ENCODE results near the gene SHISA8. TPM values are rescaled to one million over a fixed set of nuclear protein-coding genes. Genes with fewer than 3 reads are reported as not detected.

SHISA8 gene
- total RNA-seq, 2 experiments from 2014 or later, result 0.74 TPM; not detected in 1

DNA sequence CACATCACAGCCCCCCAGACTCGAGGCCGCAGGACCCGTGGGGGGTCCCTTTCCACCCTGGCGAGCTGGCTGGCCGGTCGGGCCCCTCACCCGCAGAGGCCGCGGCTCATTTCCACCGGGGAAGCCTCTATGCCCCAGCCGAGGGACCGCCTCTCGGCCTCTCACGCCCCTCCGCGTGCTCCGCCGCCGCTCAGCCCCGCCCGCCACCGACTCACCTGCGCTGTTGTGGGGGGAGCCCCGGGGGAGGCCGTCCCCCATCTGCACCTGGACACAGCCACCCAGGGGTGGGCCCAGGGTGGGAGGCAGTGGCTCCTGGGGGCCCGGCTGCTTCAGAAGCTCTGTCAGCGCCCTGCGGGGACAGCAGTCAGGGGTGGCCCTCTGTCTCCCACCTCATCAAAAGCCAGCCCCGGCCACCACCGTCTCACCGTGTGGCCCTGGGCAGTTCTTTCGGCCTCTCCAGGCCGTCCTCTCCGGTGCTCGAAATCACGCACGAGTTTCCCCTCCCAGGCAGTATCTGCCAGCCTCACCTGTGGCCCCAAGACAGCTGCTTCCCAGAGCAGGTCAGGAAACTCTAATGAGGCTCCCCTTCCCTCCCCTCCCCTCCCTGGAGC, 3.8 kb downstream of the SHISA8 start:
- Histone ChIP-seq H2AFZ (ENCODE audit: low read length) (no peak overlapping the region), H3K27ac (ENCODE audit: low read depth, low read length, poor library complexity, severe bottlenecking) (no peak overlapping the region), H3K4me3 (ENCODE audit: low read depth, low read length, poor library complexity, severe bottlenecking) (no peak overlapping the region), H4K20me1 (ENCODE audit: insufficient read depth, low read length) (0 out of 2 replicates have a peak, but pooled peaks cover 3% of the 10 kb centered on the region), H3K36me3 (ENCODE audit: insufficient read depth, low read length) (peaks cover 19% of the 10 kb centered on the region), H3K9me2 (ENCODE audit: insufficient read depth, low read length) (no peaks in the 10 kb centered on the region), H3K9me3 (ENCODE audit: low read length) (no peaks in the 10 kb centered on the region), H3K79me2 (ENCODE audit: insufficient read depth, low read depth, low read length) (no peaks in the 10 kb centered on the region), H3K4me2 (ENCODE audit: low read length) (peak overlapping the region; percentile 31), H3K4me1 (ENCODE audit: insufficient read depth, low read length, poor library complexity, severe bottlenecking) (peaks cover 17% of the 10 kb centered on the region)
- TF ChIP-seq EZH2phosphoT487 (IDR thresholded peaks at IDR 0.05; ENCODE audit: borderline replicate concordance, low read depth, low read length), result no peak
- TF ChIP-seq, protein P1, sequence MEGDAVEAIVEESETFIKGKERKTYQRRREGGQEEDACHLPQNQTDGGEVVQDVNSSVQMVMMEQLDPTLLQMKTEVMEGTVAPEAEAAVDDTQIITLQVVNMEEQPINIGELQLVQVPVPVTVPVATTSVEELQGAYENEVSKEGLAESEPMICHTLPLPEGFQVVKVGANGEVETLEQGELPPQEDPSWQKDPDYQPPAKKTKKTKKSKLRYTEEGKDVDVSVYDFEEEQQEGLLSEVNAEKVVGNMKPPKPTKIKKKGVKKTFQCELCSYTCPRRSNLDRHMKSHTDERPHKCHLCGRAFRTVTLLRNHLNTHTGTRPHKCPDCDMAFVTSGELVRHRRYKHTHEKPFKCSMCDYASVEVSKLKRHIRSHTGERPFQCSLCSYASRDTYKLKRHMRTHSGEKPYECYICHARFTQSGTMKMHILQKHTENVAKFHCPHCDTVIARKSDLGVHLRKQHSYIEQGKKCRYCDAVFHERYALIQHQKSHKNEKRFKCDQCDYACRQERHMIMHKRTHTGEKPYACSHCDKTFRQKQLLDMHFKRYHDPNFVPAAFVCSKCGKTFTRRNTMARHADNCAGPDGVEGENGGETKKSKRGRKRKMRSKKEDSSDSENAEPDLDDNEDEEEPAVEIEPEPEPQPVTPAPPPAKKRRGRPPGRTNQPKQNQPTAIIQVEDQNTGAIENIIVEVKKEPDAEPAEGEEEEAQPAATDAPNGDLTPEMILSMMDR (conservative IDR thresholded peaks at IDR 0.05; ENCODE audit: low read length), result no peak
- intact Hi-C loops (cut with micrococcal nuclease; ENCODE audit: unreplicated experiment), result loop anchor here (5.0 to 10.0 kb wide), 2 partner anchors 166 to 214 kb away; partner anchors contain the start of gene MEI1
- no peak for DNase-seq (ENCODE audit: low spot score)
- POLR2A ChIA-PET, result no interaction called here
- no TSS peak for BruUV-seq (replicated peaks)
- CTCF ChIA-PET (ENCODE audit: unreplicated experiment), result interaction anchor here (0.6 kb wide), 1 partner anchor 47 kb away, joined by 3 read pairs; no protein-coding TSS in a partner anchor

DNA sequence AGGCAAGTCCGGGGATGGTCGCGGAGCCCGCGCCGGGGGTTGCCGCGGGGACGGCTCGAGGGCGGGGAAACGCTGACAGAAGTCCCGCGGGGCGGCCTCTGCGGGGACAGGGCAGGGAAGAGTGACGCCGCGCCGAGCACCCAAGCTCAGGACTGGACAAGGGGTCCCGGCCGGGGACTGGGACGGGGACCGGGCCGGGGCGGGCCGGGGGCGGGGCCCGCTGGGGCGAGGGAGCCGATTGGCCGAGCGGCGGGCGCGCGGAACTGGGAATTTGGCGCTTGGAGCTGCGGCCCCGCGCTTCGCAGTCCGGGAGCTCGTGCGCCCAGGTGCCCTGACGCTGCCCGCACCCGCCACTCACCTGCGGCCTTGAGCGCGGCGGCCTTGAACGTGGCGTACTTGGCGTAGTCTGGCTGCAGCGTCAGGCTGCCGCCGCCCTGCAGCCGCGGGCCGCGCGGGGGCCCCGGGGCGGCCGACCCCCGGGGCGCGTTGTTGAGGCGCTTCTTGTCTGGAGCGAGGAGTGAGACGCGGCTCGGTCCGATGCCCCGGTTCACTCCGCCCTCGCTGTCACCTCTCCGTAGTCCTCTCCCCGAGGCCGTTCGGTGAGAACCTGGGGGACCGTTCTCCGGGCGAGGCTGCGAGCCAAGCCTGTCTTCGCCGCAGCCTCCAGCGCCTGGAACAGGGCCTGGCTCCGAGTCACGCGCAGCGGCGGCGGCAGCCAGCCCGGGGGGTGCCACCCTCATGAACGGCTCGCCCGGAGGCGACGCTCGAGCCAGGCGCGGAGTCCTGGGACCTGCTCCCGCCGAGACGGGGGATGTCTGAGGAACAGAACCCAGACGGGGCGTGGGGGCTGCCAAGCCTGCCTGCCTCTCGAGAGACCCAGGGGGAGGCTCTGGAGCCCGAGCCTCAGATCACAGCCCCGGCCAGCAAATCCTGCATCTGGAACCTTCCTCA, 4.5 kb downstream of the SHISA8 start:
- intact Hi-C loops (cut with micrococcal nuclease; ENCODE audit: unreplicated experiment), result loop anchor here (5.0 to 10.0 kb wide), 2 partner anchors 166 to 213 kb away; partner anchors contain the start of gene MEI1
- H3K79me2 ChIP-seq (ENCODE audit: insufficient read depth, low read depth, low read length), result no peaks in the 10 kb centered on the region
- H2AFZ ChIP-seq (ENCODE audit: low read length), result no peak overlapping the region
- no TSS peak for BruUV-seq (replicated peaks)
- H4K20me1 ChIP-seq (ENCODE audit: insufficient read depth, low read length), result 0 out of 2 replicates have a peak, but pooled peaks cover 3% of the 10 kb centered on the region
- H3K9me2 ChIP-seq (ENCODE audit: insufficient read depth, low read length), result no peaks in the 10 kb centered on the region
- no peak overlapping the region for H3K4me3 ChIP-seq (ENCODE audit: low read depth, low read length, poor library complexity, severe bottlenecking)
- ChIA-PET POLR2A (no interaction called here), CTCF (ENCODE audit: unreplicated experiment) (no interaction called here)
- peaks cover 27% of the 10 kb centered on the region for H3K36me3 ChIP-seq (ENCODE audit: insufficient read depth, low read length)
- no peak for DNase-seq (ENCODE audit: low spot score)
- TF ChIP-seq, protein P1 (conservative IDR thresholded peaks at IDR 0.05; ENCODE audit: low read length), result no peak
- TF ChIP-seq EZH2phosphoT487 (IDR thresholded peaks at IDR 0.05; ENCODE audit: borderline replicate concordance, low read depth, low read length), result peak; percentile 76; the same call in 1 of the 2 replicates
- H3K9me3 ChIP-seq (ENCODE audit: low read length), result no peaks in the 10 kb centered on the region
- peaks cover 12% of the 10 kb centered on the region for H3K4me1 ChIP-seq (ENCODE audit: insufficient read depth, low read length, poor library complexity, severe bottlenecking)
- H3K4me2 ChIP-seq (ENCODE audit: low read length), result peak overlapping the region; percentile 31
- no peak overlapping the region for H3K27ac ChIP-seq (ENCODE audit: low read depth, low read length, poor library complexity, severe bottlenecking)
